GM12892 (cell line): Measurements from ENCODE around the gene OR5AN1.
"Not testable (repeated sequence)": the region's sequence is repeated elsewhere in the genome, so short reads cannot be mapped to it uniquely, and the experiment has no call there.

Experiments
- POLR2A ChIP-seq: IDR thresholded peaks from 2 replicates; pipeline ENCODE4 v1.6.1; 2011; ENCODE audit warnings: low read depth, low read length, control low read depth
- POLR2AphosphoS5 ChIP-seq: IDR thresholded peaks from 2 replicates; pipeline ENCODE4 v1.6.1; 2011; ENCODE audit warnings: low read depth, low read length, control low read depth
- TAF1 ChIP-seq: IDR thresholded peaks from 2 replicates; pipeline ENCODE4 v1.6.1; 2011; ENCODE audit warnings: low read depth, mild to moderate bottlenecking, control low read depth, low read length, borderline replicate concordance

DNA sequence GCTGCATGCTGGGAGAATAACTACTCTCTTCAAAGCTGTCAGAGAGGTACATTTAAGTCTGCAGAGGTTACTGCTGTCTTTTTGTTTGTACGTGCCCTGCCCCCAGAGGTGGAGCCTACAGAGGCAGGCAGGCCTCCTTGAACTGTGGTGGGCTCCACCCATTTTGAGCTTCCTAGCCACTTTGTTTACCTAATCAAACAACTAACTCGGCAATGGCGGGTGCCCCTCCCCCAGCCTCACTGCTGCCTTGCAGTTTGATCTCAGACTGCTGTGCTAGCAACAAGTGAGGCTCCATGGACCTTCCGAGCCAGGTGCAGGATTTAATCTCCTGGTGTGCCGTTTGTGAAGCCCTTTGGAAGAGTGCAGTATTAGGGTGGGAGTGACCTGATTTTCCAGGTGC is 9.0 kb upstream of the OR5AN1 start:
- TF ChIP-seq POLR2AphosphoS5, POLR2A, TAF1: not testable (repeated sequence)
